GM10266 (cell line): ENCODE data around the gene RANBP1.

Source experiments
- DNase-seq: peaks from one replicate; pipeline ENCODE4 v3.0.0; 2012; ENCODE audit errors: extremely low spot score
- CTCF ChIP-seq: IDR thresholded peaks from 2 replicates; pipeline ENCODE4 v1.5.1; 2012; ENCODE audit warnings: mild to moderate bottlenecking, low read depth; ENCODE audit not compliant: control insufficient read depth, insufficient read depth; ENCODE audit errors: missing control alignments

Gene RANBP1

DNA sequence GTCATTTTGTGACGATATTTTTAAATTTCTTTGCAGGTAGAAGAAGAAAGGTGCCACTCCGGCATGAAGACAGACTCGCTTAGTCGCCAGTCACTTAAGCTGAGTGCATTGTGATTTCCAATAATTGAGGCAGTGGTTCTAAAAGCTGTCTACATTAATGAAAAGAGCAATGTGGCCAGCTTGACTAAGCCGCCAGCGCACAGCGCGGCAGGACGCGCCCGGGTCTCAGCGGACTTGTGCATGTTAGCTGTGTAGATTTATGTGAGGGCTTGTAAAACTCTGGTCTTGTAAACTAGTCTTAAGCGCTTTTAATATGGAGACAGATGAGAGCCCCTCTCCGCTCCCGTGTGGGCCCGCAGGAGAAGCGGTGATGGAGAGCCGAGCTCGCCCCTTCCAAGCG, 30.3 kb upstream of the RANBP1 start:
- no peak for DNase-seq
- no peak for TF ChIP-seq CTCF

GRCh38 chr22:20086101-20086599, 29.8 kb upstream of the RANBP1 start:
- no peak for DNase-seq
- TF ChIP-seq CTCF = no peak

GRCh38 chr22:20086763-20087162, 29.1 kb upstream of the RANBP1 start:
- TF ChIP-seq CTCF = no peak

DNA sequence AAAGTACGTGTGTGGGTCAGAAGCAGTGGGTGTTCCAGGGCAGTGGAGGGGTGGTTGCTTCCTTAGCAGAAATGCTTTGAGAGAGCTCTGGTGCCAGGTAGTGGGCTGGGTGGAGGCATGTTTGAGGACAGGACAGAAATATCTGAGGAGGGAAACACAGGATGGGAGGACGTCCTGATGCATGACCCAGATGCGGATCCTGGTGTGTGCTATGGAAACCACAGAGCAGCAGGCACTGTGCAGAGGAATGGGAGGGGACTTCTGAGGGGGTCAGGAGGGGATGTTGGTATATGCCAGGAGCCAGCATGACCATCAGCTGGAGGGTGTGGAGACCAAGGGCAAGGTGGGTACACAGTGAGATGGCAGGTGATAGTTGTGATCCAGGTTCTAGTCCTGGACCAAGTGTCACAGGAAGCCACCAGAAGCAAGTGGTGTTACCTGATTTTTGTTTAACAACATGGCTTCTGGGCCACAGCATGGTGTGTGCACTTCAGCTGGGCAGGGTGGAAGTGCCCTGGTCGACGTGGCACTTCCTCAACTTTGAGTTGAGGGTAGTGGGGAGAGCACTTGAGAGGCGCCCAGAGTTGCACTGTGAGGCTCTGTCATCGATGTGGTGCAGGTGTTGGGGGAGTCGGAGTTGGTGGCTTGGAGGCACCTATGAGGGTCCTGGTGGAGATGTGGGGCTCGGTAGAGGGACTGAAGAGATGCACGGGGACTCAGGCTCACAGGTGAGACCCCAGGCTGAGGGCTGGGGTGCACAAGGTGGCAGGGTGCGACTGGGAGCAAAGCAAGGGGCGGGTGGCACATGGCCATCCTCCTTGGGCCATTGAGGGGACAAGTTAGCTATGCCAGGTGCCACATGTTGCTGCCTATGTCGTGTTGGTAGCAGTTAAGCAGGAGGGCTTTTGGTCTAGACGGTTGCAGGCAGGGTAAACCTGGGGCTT, 28.3 kb upstream of the RANBP1 start:
- no peak for DNase-seq
- no peak for TF ChIP-seq CTCF

More at GRCh38 chr22:20086763-20087162, 29.1 kb upstream of the RANBP1 start:
- DNase-seq = no peak

GRCh38 chr22:20088263-20088648, 27.6 kb upstream of the RANBP1 start:
- no peak for DNase-seq
- no peak for TF ChIP-seq CTCF

DNA sequence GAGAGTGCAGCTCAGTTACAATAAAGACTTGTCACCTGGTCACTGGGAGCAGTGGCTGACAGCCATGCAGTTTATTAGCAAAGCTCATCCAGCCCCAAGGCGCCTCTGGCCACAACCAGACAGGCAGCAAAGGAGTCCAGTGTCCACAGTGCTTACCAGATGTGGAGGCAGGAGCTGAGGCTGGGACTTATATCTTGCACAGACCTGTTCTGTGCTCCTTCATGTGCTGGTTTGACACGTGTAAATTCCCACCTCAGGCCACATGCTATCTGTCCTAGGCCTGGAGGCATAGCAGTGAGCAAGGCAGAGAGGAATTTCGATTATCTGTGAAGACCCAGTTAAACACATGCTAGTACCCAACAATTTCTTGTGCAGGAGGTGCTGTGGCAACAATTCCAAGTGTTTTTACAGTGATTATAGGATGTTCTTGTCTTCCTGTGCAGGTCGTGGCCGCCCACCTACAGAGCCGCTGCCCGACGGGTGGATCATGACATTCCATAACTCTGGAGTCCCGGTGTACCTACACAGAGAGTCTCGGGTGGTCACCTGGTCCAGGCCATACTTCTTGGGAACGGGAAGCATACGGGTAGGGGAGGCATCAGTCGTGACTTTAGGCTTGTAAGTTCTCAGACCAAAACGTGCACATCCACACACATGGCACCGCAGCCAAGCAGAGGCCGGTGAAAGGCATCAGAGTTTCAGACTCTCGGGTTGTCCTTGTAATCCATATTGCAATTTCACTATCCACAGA, 26.5 kb upstream of the RANBP1 start:
- no peak for DNase-seq
- no peak for TF ChIP-seq CTCF
